Activated T-cell treated with anti-CD3 and anti-CD28 coated beads for 4 hours (primary cell): ENCODE data around the gene AGBL2.
"Not testable (repeated sequence)": the region's sequence is repeated elsewhere in the genome, so short reads cannot be mapped to it uniquely, and the experiment has no call there.

Experiments used
- DNase-seq: peaks from one replicate; pipeline ENCODE4 v3.0.0-alpha.2; 2020

Gene AGBL2

GRCh38 chr11:47686704-47687103 lies 28.5 kb downstream of the AGBL2 start:
- DNase-seq = not testable (repeated sequence)

- DNase-seq = no peak
Observed at GRCh38 chr11:47686151-47686550, 29.0 kb downstream of the AGBL2 start.

DNA sequence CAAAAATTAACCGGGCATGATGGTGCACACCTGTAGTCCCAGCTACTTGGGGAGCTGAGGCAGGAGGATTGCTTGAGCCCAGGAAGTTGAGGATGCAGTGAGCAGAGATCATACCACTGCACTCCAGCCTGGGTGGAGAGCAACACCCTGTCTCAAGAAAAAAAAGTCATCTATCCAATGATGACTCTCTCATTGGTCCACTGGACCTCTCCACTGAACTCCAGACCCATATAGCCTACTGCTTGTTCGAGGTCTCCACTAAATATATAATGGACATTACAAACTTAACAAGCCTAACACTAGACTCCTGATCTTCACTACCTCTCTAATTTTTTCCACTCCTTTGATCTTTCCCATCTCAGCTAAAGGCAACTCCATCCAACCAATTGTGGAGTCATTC lies 39.3 kb downstream of the AGBL2 start:
- no peak for DNase-seq

- no peak for DNase-seq
Observed at GRCh38 chr11:47672283-47672730, 42.9 kb downstream of the AGBL2 start.

DNA sequence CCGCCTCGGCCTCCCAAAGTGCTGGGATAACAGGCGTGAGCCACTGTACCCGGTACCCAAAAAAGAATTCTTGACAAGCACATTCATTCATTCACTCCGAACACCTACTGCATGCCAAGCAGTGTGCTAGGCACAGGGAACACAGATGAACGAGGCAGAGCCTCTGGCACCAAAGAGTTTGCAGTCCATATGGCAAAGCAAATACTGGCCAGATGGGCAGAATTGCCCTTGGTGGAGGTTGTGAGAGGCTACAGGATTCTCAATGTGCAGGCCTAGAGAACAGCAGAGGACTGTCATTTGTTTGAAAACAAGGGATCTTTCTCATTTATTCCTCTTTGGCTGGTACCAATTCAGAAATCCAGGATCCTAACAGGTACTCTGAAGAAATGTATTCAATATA lies 45.3 kb downstream of the AGBL2 start:
- DNase-seq = no peak

GRCh38 chr11:47668665-47669064 lies 46.5 kb downstream of the AGBL2 start:
- no peak for DNase-seq

DNA sequence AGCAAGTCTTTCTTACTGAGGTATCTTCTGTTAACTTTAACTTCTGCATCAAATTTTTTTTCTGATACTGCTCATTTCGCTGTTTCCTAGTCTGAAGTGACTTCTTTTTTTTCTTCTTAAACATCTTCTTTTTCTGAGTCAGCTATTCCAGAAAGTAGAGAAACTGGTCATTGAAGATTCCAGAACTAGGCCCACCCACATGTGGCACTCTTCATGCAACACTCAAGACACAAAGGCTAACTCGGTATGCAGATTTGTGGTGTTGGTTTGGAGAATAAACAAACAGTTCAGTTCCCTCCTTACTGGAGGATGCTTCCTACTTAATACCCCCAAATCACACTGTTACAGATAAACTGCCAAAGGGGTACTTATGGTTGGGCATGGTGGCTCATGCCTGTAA lies 47.6 kb downstream of the AGBL2 start:
- DNase-seq = no peak

GRCh38 chr11:47667135-47667534 lies 48.0 kb downstream of the AGBL2 start:
- no peak for DNase-seq

DNA sequence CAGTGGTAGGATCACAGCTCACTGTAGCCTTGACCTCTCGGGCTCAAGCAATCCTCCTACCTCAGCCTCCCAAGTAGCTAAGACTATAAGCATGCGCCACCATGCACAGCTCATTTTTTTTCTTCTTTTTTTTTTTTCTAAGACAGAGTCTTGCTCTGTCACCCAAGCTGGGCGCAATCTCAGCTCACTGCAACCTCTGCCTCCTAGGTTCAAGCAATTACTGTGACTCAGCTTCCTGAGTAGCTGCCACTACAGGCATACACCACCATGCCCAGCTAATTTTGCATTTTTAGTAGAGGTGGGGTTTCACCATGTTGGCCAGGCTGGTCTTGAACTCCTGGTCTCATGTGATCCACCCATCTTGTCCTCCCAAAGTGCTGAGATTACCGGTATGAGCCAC lies 50.2 kb downstream of the AGBL2 start:
- DNase-seq = not testable (repeated sequence)

DNA sequence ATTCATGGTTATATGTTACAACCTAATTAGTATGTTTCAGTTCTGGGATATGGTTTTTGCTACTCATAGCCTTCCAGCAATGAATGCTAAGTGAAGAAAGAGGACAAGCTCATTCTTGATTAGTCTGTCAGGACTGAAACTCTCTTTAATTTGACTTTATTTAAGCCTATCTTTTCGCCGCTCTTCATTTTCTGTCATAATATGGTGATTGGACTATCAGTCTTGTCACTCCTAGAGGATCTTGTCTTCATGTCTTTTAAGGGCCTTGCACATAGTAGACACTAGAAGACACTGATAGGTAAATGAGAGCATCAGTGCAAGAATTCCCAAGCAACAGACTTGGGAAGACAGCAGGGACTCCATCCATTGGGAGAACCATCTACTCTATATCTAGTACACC lies 53.9 kb downstream of the AGBL2 start:
- DNase-seq = no peak

DNA sequence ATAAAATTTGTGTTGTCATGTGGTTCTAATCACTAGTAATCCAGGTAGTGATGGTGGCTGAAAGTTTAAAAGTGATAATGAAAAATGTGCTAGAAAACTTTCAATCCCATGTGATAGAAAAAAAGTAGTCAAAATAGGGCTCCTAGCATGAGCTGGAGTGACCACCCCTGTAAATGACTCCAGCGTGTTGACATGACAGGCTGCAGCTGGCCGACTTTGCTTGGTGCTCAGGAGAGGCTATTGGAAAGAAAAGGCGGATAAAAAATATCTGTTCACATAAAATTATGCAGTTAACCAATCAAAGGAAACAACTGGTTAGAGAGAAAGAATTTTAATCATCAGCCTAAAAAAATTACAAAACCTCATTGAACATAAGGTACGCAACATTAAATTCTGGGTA lies 55.9 kb downstream of the AGBL2 start:
- DNase-seq = no peak

DNA sequence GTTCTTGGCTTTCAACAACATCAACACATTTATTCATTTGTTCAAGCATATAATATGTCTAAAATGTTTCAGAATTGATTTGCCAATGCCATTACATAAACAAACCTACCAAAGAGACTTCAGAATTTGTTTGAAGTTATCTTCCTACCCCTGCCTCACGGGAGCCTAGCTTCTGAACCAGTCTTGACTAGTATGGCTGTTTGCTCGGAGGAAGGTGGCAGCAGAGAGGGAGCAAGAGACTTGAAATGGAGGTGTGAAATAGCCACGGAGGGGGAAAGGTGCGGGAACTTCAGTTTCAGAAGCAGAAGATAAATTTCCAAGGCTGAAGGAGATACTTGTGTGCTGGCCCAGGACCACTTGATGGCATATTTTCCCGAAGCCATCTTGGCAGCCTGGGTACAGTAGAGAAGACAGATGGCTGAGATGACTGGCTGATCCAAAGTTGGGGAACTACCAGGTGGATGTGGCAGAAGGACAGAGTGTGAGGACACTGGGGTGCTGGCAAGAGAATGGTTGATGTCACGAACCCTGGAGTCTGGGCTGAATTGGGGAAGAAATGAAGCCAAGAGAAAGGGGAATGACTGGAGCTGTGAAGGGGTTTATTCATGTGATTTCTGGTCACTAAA lies 58.8 kb downstream of the AGBL2 start:
- DNase-seq = no peak

DNA sequence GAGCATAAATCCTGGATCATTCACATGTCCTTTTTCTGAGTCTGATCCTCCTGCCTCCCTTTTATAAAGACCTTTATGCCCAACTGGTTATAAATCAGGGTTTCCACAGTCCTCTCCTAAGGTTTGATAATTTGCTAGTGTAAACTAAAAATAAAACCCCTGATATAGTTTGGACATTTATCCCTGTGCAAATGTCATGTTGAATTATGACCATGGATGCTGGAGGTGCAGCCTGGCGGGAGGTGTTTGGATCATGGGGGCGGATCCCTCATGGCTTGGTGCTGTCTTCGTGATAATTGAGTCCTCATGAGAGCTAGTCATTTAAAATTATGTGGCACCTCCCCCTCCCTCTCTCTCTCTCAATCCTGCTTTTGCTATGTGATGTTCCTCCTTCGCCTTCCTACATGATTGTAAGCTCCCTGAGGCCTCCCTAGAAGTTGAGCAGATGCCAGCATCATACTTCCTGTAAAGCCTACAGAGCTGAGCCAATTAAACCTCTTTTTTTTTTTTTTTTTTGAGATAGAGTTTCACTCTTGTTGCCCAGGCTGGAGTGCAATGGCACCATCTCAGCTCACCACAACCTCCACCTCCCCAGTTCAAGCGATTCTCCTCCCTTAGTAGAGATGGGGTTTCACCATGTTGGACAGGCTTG lies 63.2 kb downstream of the AGBL2 start:
- DNase-seq = no peak

DNA sequence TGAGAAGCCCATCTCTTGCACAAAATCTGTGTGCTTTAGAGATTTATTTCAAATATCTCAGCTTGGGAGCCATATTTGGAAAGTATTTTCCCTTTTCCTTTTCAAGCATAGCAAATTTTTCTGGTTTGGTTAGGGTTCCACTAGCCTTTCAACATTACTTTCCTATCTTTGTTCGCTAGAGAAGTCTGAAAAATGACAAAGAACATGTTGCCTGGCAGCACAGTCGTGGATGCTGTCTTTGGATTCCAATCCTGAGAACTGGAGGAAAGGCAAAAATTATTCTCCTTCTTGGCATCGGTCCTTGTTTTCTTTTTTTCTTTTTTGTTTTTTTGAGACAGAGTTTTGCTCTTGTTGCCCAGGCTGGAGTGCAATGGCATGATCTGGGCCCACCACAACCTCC lies 65.9 kb downstream of the AGBL2 start:
- DNase-seq = no peak

- no peak for DNase-seq
Observed at GRCh38 chr11:47646019-47646418, 69.2 kb downstream of the AGBL2 start.

DNA sequence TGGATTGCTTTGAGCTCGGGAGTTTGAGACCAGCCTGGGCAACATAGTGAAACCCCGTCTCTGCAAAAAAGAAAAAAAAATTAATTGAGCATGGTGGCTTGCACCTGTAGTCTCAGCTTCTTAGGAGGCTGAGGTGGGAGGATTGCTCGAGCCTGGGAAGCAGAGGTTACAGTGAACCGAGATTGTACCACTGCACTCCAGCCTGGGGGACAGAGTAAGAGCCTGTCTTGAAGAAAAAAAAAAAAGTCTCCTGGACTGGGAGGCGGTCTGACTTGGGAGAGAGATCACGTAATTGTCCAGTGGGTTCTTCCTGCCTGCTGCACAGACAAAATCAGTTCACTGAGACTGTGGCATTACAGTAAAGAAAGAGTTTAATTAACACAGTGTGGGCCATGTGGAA lies 69.7 kb downstream of the AGBL2 start:
- DNase-seq = no peak

DNA sequence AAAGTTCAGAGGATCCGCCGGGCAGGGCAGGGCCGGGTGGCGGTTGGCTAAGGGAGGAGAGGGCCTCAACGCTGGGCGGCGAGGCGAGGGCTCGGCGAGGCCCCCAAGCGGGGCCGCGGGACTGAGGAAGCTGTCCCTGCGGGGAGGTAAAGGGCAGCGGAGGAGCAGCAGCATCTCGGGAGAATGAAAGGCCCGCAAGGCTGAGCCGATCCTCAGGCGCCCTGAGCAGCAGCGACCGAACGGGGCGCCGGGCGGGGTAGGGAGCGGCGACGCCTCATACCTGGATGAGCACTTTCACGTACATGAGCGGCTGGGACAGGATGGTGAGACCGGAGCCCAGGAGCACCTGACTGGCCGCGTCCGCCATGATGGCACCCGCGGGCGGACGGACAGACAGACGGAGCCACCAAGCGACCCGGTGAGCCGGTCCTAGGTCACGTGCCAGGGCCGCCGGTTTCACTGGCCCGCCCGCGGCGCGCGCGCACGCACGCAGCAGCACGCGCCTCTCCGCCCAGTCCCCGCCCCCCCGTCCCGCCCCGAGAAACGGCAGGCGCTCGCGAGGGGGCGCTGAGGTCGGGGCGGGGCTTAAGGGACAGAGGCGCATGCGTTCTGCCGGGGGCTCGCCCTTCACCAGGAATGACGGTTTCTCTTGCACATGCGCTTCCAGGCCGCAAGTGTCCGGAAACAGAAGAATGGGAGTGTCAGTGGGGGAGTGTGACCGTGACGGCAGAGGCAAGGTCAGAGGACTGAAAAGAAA lies 72.9 kb downstream of the AGBL2 start, which contains the start of gene MTCH2:
TSS of gene MTCH2 (minus strand) at position 461 of the 757 bp plus-strand sequence. CDS start at position 367, 94 bp downstream.
- DNase-seq = peak; percentile 94

GRCh38 chr11:47641600-47642098 lies 73.5 kb downstream of the AGBL2 start:
- DNase-seq = no peak

DNA sequence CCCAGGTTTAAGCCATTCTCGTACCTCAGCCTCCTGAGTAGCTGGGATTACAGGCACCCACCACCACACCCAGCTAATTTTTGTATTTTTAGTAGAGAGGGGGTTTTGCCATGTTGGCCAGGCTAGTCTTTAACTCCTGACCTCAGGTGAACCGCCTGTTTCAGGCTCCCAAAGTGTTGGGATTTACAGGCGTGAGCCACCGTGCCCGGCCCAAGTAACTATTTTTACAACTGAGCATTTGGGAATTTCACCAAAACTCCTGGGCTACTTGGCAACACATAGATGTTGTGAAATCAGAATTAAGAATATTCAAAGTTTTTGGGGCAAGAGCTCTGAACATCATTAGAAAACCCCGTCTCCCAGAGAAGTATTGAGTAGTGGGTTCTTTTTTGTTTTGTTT lies 74.7 kb downstream of the AGBL2 start:
- not testable (repeated sequence) for DNase-seq

DNA sequence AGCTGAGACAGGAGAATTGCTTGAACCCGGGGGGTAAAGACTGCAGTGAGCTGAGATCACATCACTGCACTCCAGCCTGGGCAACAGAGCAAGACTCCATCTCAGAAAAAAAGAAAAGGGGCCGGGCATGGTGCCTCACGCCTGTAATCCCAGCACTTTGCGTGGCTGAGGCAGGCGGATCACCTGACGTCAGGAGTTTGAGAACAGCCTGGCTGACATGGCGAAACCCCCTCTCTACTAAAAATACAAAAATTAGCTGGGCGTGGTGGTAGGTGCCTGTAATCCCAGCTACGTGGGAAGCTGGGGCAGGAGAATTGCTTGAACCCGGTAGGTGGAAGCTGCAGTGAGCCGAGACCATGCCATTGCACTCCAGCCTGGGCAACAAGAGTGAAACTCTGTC lies 78.8 kb downstream of the AGBL2 start:
- not testable (repeated sequence) for DNase-seq

GRCh38 chr11:47631473-47631872 lies 83.7 kb downstream of the AGBL2 start:
- no peak for DNase-seq

- DNase-seq = no peak
Observed at GRCh38 chr11:47628026-47628425, 87.1 kb downstream of the AGBL2 start.

DNA sequence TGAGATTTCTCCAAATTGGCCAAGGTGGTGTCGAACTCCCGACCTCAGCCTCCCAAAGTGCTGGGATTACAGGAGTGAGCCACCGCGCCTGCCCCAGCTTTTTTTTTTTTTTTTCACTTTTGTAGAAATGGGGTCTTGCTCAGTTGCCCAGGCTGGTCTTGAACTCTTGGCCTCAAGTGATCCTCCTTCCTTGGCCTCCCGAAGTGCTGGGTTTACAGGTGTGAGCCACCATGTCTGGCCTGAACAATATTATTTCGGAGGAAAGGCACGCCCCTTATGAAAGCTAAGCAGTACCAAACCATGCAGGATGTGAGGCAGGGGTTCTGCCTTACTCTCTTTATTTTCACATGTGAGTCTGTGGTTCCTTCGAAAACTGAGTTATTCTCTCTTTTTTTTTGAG lies 88.9 kb downstream of the AGBL2 start:
- DNase-seq = no peak

DNA sequence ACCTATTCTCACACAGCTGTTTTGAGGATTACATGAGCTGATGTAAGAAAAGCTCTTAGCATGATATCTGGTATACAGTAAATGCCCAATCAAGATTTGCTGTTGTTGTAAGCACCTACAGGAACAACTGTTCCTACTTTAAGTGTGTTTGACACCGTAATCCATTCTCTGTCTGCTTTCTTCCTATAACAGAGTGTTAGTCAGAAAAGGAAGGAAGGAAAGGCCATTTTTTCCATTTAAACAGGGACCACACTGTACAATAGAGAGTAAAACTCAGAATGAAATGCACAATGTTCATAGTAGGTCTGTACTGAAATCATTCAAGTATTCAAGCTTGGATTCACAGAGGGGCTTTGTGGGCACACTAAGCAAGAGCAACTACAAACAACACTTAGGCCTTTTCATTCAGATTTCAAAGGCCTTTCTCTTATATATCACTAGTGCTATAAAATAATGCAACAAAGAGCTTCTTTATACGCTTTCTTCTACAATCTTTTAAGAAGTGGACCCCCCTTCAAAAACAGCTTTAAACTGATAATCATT lies 94.3 kb downstream of the AGBL2 start:
- DNase-seq = no peak
